HepG2 (cell line): ENCODE measurements around the gene HDDC3. TPM values are rescaled to one million over a fixed set of nuclear protein-coding genes. Genes with fewer than 3 reads are reported as not detected.

Experiments
- ATAC-seq: fragments of 200-7000 bp; cut with Tn5 transposase; 3 replicates; pipeline ENCODE4 v1.9.1; 2020; ENCODE audit warnings: mild to moderate bottlenecking, moderate library complexity
- BruUV-seq: library from RNA; stranded (reverse); fragments of 400-500 nt; replicated peaks from 2 replicates; lab custom pipeline; 2021; lab: Mats Ljungman, UMichigan
- CTCF ChIA-PET: fragments of 300-600 bp; formaldehyde crosslinking; extraction: SDS; loops from one replicate; lab custom pipeline; 2021; ENCODE audit warnings: low total read pairs, inconsistent platforms, low intra/inter-chr PET ratio; lab: Yijun Ruan, JAX
- POLR2A ChIA-PET: fragments of 350-600 bp; sonication (Branson Sonifier 250); formaldehyde crosslinking; loops from one replicate; lab custom pipeline; 2020; ENCODE audit warnings: antibody characterized with exemption, inconsistent platforms; lab: Yijun Ruan, JAX
- DNase-seq: peaks from one replicate; pipeline ENCODE4 v3.0.0-alpha.2; 2015; ENCODE audit warnings: low spot score
- FAIRE-seq: peaks from 3 replicates; lab custom pipeline; 2011; peaks lifted over from hg19 to GRCh38; lab: Jason Lieb, UNC
- H2AFZ ChIP-seq: one replicate; pipeline ENCODE4 v1.6.1; 2011; ENCODE audit warnings: low read length, inconsistent platforms
- H3K27ac ChIP-seq: fragments of 300-600 bp; 3 replicates; pipeline ENCODE4 v1.8.0; 2011; ENCODE audit warnings: mixed run types, mild to moderate bottlenecking, mixed read lengths, low read length, inconsistent platforms; ENCODE audit not compliant: insufficient read depth; ENCODE audit errors: extremely low read length
- H3K27me3 ChIP-seq, 2 experiments: fragments of 200-600 bp in 1 of 2; 2 replicates in 1 of 2; 3 replicates in 1 of 2; pipeline versions ENCODE4 v1.6.0 to v1.8.0; 2011; ENCODE audit warnings: low read length in 2 of 2, mild to moderate bottlenecking in 2 of 2, moderate library complexity in 2 of 2, inconsistent platforms in 1 of 2; ENCODE audit not compliant: insufficient read depth in 2 of 2, control insufficient read depth in 1 of 2
- H3K36me3 ChIP-seq, 2 experiments: fragments of 200-600 bp in 1 of 2; replicated peaks in 1 of 2; 2 replicates in 1 of 2; 3 replicates in 1 of 2; pipeline versions ENCODE4 v1.5.1 to v1.8.0; 2011; ENCODE audit warnings: low read length in 2 of 2, inconsistent platforms in 1 of 2; ENCODE audit not compliant: insufficient read depth in 2 of 2, control insufficient read depth in 1 of 2
- H3K4me1 ChIP-seq: 2 replicates; pipeline ENCODE4 v1.5.1; 2012; ENCODE audit warnings: low read length, inconsistent platforms; ENCODE audit not compliant: insufficient read depth
- H3K4me2 ChIP-seq: 2 replicates; pipeline ENCODE4 v1.6.0; 2011; ENCODE audit warnings: low read depth, low read length, inconsistent platforms
- H3K4me3 ChIP-seq, 3 experiments: fragments of 200-600 bp in 1 of 3; sonication (generic), shearing (Covaris generic) in 1 of 3; replicated peaks in 1 of 3; 2 replicates each; pipeline ENCODE4 v1.5.1; 2011 to 2016; ENCODE audit warnings: low read length in 3 of 3, inconsistent platforms in 2 of 3, low read depth in 2 of 3, mild to moderate bottlenecking in 2 of 3, control low read depth in 1 of 3, mixed read lengths in 1 of 3; ENCODE audit not compliant: insufficient read depth in 1 of 3
- H3K79me2 ChIP-seq: one replicate; pipeline ENCODE4 v1.6.1; 2011; ENCODE audit warnings: low read length, inconsistent platforms; ENCODE audit not compliant: insufficient read depth
- H3K9ac ChIP-seq: 2 replicates; pipeline ENCODE4 v1.6.0; 2011; ENCODE audit warnings: mild to moderate bottlenecking, low read depth, low read length, inconsistent platforms; ENCODE audit not compliant: insufficient read depth
- H3K9me3 ChIP-seq: 2 replicates; pipeline ENCODE4 v1.5.1; 2012; ENCODE audit warnings: mild to moderate bottlenecking, low read length
- H4K20me1 ChIP-seq: 2 replicates; pipeline ENCODE4 v1.6.0; 2011; ENCODE audit warnings: inconsistent platforms, mild to moderate bottlenecking, low read length, moderate library complexity; ENCODE audit not compliant: insufficient read depth
- GABPB1 ChIP-seq: IDR thresholded peaks from 2 replicates; pipeline ENCODE4 v1.6.1; 2016; ENCODE audit warnings: mild to moderate bottlenecking, missing genetic modification reagents, moderate library complexity, missing compliant biosample characterization
- GZF1 ChIP-seq: sonication (generic); formaldehyde crosslinking; IDR thresholded peaks from 2 replicates; pipeline ENCODE4 v1.5.1; 2020; ENCODE audit warnings: mild to moderate bottlenecking, missing genetic modification reagents
- TP53 ChIP-seq: sonication (generic); formaldehyde crosslinking; conservative IDR thresholded peaks from 2 replicates; pipeline ENCODE4 v1.4.0; 2020; ENCODE audit warnings: missing genetic modification reagents
- TSC22D2 ChIP-seq: sonication (generic); formaldehyde crosslinking; IDR thresholded peaks from 2 replicates; pipeline ENCODE4 v1.5.1; 2020; ENCODE audit warnings: missing genetic modification reagents, mild to moderate bottlenecking, borderline replicate concordance
- ZNF136 ChIP-seq: sonication (generic); formaldehyde crosslinking; IDR thresholded peaks from 2 replicates; pipeline ENCODE4 v1.8.1; 2022; ENCODE audit warnings: low read depth, mild to moderate bottlenecking, moderate library complexity, missing genetic modification reagents
- ZNF296 ChIP-seq: sonication (generic); formaldehyde crosslinking; conservative IDR thresholded peaks from 2 replicates; pipeline ENCODE4 v1.5.0; 2020; ENCODE audit warnings: mild to moderate bottlenecking, missing genetic modification reagents
- WGBS: methylation state at CpG from one replicate; pipeline ENCODE4 v1.1.6; 2017; ENCODE audit warnings: low lambda C conversion rate; 5-methylcytosine and 5-hydroxymethylcytosine counted together
- in situ Hi-C: cut with HindIII; loops from 2 replicates; pipeline ENCODE4 v1.10.0; 2017; ENCODE audit warnings: low pct_unique_long_range_greater_than_20kb; ENCODE audit not compliant: extremely low pct_ligation_motif_present
- intact Hi-C: fragments of 100-400 bp; cut with micrococcal nuclease; formaldehyde crosslinking; loops from one replicate; pipeline ENCODE4 v1.10.0; 2022; ENCODE audit not compliant: unreplicated experiment
- polyA plus RNA-seq, 8 experiments: library from polyadenylated mRNA; depleted of rRNA in 3 of 8; stranded (reverse) in 7 of 8; unstranded in 1 of 8; fragments of >200 nt; fragmentation: Illumina TruSeq in 4 of 8; extraction: Trizol in 4 of 8; gene quantifications; 2 replicates each; pipeline versions ENCODE4 v1.2.1 to v1.2.3, GENCODE V29; 2011 to 2016; ENCODE audit warnings: low read depth in 4 of 8, missing spikeins in 1 of 8, mixed read lengths in 1 of 8; ENCODE audit not compliant: insufficient read depth in 1 of 8
- total RNA-seq, 5 experiments: library from RNA; depleted of rRNA; stranded (reverse); fragments of >200 nt; fragmentation: Illumina TruSeq; extraction: Trizol; gene quantifications; 2 replicates each; pipeline ENCODE4 v1.2.3, GENCODE V29; 2016; ENCODE audit warnings: low read depth in 1 of 5
- TF ChIP-seq, protein P1 (sequence below): sonication (generic); formaldehyde crosslinking; IDR thresholded peaks from 2 replicates; pipeline ENCODE4 v1.4.0; 2020; ENCODE audit warnings: missing genetic modification reagents; ENCODE audit errors: not compliant biosample characterization
- TF ChIP-seq, protein P2 (sequence below): sonication (generic); formaldehyde crosslinking; IDR thresholded peaks from 2 replicates; pipeline ENCODE4 v1.4.0; 2020; ENCODE audit warnings: mild to moderate bottlenecking, missing genetic modification reagents

The HDDC3 gene
- total and polyA plus RNA-seq, 2 of the 13 experiments (the other 11 are each of a cell fraction or from before 2014, with no cell fraction given): 18.7 to 28.3 TPM

DNA sequence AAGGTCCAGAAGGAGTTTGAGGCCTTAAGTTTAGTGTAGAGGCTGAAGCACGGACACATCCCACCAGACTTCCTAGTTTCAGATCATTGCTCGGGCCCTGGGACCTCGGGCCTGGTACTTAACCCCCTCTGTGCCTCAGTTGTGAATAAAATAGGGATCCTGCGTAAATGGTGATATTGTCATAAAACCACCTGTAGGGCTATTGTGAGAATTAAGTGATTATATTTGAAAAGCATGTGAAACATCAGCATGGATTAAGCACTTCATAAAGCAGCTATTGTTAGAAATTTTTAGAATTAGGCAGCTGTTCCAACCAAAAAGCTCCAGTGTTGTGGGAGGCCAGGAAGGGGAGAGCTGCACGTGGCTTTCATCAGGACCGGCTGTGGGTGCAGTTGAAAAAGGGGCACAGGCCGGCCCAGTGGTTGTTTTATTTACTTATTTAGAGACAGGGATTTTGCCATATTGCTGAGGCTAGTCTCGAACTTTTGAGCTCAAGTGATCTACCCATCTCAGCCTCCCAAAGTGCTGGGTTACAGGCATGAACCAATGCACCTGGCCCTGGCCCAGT, 26.8 kb upstream of the HDDC3 start (continued):
- TF ChIP-seq GABPB1 (CRISPR knock-in tag) (no peak), ZNF296 (CRISPR knock-in tag) (no peak)
- TF ChIP-seq, protein P1, sequence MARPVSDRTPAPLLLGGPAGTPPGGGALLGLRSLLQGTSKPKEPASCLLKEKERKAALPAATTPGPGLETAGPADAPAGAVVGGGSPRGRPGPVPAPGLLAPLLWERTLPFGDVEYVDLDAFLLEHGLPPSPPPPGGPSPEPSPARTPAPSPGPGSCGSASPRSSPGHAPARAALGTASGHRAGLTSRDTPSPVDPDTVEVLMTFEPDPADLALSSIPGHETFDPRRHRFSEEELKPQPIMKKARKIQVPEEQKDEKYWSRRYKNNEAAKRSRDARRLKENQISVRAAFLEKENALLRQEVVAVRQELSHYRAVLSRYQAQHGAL (CRISPR knock-in tag): no peak

DNA sequence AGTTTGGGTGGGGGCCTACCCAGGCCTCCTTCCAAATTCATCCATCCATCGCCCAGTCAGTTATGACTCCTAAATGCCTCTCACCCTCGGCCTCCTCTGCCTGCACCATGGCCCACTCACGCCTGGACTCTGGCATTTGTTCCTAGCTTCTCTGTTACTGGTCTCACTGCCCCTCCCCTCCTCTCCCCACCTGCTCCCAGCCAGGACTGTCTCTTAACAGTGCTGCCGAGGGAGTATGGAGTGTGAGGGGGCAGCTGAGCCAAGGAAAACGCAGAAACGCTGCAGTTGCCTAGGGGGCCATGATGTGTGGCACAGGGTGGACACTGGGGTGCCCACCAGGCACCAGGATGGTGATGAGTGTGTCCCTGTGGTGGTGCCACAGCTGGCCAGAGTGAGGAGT, 25.4 kb upstream of the HDDC3 start:
- TF ChIP-seq, protein P2, sequence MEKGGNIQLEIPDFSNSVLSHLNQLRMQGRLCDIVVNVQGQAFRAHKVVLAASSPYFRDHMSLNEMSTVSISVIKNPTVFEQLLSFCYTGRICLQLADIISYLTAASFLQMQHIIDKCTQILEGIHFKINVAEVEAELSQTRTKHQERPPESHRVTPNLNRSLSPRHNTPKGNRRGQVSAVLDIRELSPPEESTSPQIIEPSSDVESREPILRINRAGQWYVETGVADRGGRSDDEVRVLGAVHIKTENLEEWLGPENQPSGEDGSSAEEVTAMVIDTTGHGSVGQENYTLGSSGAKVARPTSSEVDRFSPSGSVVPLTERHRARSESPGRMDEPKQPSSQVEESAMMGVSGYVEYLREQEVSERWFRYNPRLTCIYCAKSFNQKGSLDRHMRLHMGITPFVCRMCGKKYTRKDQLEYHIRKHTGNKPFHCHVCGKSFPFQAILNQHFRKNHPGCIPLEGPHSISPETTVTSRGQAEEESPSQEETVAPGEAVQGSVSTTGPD: no peak
- TF ChIP-seq TSC22D2 (CRISPR knock-in tag) (no peak), TP53 (CRISPR knock-in tag) (no peak), ZNF136 (no peak), GZF1 (CRISPR knock-in tag) (no peak)

More for the DNA sequence above, 25.4 kb upstream of the HDDC3 start:
- Histone ChIP-seq H3K36me3 (peaks cover 19 to 39% of the 10 kb centered on the region in 2 experiments; a peak in 4 of 5 replicates), H3K4me3 (no peak overlapping the region), H3K27me3 (no peaks in the 10 kb centered on the region), H2AFZ (no peak overlapping the region), H3K9ac (no peak overlapping the region), H3K27ac (no peak overlapping the region), H3K4me2 (no peak overlapping the region), H3K79me2 (peaks cover 9% of the 10 kb centered on the region), H3K9me3 (no peaks in the 10 kb centered on the region), H4K20me1 (no peaks in the 10 kb centered on the region), H3K4me1 (peaks cover 11% of the 10 kb centered on the region)
- 92% methylated on average over 6 of the region's 6 CpGs for WGBS
- ATAC-seq (no peak), FAIRE-seq (no peak), DNase-seq (no peak)
- POLR2A ChIA-PET: interaction anchor here (1.2 kb wide), 1 partner anchor 23 kb away, joined by 4 read pairs; the partner anchor contains the start of gene UNC45A
- intact Hi-C loops: loop anchor here (5.0 kb wide), 1 partner anchor 75 kb away; no protein-coding TSS in a partner anchor
- no TSS peak for BruUV-seq
- CTCF ChIA-PET: no interaction called here
- in situ Hi-C loops: no loop called here
